ENCODE data around the gene PFKL. TPM values are rescaled to one million over a fixed set of nuclear protein-coding genes. Genes with fewer than 3 reads are reported as not detected.

Gene PFKL
- total and polyA plus RNA-seq, 2 of the 8 experiments (the other 6 are each of a cell fraction or from before 2014, with no cell fraction given) = 80.2 to 82.3 TPM

GRCh38 chr21:44318489-44319285 is 18.8 kb downstream of the PFKL start (continued):
- no peak for TF ChIP-seq HDAC6 (IDR thresholded peaks at IDR 0.05; ENCODE audit: low read depth, low read length)
- TF ChIP-seq BRCA1 (IDR thresholded peaks at IDR 0.05; ENCODE audit: low read depth, low read length) = no peak
- no peak for TF ChIP-seq NRF1 (IDR thresholded peaks at IDR 0.05; ENCODE audit: low read depth, low read length)
- no peak for TF ChIP-seq EGR1 (IDR thresholded peaks at IDR 0.05; ENCODE audit: borderline replicate concordance, low read depth, low read length)

All from H1 (cell line).